GM18870 (cell line): ENCODE results near the gene APBA2.

ENCODE experiments used
- ATAC-seq: cut with Tn5 transposase; IDR thresholded peaks from one replicate; pipeline ENCODE4 v1.9.1; 2021; ENCODE audit warnings: moderate library complexity; ENCODE audit not compliant: unreplicated experiment

Gene APBA2

DNA sequence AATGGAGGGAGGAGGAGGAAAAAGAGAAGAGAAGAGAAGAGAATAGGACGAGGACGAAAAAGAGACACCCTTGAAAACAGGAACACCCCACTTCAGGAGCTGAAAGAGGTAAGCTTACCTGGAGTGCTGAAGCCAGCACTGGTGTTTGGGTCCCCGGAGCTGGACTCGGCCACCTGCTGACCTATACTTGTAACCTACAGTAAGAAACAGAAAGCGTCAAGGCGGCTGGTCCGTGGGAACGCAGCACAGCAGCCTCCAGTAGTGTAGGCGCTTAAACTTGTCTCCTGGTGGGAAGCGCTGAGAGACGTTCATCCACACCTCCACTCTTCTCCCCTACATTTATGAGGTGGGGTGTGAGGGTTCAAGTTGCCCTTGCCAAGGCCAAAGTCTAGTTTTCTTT is 242.9 kb downstream of the APBA2 start:
- ATAC-seq = no peak

DNA sequence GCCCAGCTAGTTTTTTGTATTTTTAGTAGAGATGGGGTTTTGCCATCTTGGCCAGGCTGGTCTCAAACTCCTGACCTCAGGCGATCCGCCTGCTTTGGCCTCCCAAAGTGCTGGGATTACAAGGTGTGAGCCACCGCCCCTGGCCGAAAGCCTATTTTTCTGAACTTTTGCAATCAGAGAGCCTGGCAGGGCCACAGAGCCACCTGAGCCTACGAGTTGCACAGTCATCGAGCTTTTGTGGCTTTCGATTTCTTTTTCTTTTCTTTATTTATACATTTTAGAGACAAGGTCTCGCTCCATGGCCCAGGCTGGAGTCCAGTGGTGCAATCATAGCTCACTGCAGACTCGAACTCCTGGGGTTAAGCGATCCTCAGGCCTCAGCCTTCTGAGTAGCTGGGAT is 243.4 kb downstream of the APBA2 start:
- no peak for ATAC-seq

DNA sequence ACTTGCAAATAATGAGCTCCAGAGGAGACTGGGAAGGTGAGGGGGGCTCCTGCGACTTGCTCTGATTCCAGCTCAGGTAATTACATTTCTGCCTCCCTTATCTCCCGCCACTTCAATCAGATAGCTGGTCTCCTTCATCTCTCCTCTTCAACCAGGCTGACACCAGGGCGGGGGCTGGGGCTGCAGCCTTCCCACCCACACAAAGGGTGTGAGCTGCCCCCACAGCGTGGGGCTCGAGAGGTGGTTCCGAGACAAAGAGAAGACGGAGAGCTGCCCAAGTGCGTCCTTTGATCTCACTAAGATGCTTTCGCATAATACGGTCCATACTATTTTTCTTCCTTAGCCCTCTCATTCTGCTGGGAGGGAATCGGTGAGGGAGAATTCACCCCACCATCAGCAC is 244.2 kb downstream of the APBA2 start:
- ATAC-seq = no peak

DNA sequence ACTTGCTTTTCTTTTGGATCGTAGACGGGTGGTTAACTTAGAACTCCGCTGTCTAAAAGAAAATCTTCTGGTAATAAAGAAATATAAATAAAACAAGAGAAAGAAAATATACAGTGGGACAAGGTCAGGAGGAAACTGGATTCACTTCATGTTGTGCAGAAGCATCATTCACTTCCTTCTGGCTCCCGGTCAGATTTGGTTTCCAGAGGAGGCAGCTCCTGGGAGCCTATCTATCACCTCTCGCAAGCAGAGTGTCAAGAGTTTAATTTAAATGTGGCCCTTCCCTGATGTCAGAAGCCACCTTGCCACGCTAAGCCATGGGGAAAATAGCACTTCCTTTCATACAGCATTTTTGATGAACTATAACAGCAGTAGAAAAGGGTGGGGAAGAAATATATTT is 244.7 kb downstream of the APBA2 start:
- no peak for ATAC-seq

DNA sequence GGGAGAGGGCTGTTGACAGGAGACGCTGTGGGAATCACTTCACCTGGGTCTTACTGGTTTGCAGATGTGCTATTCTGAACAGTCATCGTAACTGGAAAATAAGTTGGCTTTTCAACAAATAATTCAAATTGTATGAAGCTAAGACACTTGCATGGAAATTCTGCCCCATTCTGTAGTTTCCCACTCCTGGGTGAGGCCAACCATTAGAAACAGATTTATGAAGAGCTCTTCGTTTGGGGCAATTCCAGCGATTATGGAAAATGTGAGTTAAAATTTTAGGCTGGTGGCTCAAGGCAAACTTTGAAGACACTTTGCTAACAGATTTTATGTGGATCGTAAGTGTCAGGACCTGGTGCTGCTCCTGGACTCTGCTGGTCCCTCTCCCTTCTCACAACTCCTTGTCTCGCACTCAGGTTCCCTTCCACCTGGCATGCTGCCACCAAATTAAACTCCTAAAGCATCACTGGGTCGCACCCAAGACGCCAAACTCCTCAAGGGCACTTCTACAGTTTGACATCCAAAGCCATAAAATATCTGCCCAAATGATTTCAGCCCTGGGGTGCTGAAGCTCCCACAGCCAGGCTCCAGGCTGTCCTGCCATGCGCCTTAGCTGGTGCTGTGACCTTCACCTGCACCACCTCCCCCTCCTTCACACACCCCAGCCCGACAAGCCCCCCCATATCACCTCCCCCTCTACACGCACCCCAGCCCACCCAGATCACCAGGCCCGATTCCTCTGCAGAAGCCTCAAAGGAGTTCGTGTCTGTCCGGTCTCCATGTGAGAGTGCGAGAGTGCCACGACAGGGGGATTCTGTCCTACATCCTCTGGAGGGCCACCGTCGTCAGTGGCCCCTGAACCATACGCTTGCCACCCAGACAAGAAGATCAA is 245.4 kb downstream of the APBA2 start:
- no peak for ATAC-seq

DNA sequence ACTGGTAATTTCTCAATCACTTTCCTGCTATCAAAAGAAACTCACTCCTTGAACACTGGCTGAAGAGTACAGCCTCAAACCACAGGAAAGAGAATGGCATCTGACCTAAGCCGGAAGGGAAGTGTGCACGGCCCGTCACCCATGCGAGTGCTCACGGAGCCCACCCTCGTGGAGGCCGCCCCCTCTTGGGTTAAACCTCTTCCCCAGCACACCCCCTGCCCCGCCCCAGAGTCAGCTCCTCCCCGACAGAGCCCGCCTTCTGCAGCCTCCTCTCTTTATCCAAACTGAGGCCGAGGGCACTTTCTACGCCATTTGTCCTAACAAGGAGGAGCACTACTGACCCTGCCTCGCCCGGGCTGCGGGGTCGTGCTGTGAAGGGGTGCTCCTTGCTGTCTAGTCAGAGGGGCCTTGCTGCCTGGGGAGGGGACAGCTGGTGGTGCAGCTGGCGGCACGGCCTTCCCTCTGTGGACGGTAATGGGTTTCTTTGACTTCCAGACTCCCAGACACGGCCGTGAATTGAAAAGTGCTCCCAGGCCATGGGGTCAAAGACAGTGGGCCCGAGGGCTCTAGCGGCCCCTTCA is 246.2 kb downstream of the APBA2 start:
- no peak for ATAC-seq

DNA sequence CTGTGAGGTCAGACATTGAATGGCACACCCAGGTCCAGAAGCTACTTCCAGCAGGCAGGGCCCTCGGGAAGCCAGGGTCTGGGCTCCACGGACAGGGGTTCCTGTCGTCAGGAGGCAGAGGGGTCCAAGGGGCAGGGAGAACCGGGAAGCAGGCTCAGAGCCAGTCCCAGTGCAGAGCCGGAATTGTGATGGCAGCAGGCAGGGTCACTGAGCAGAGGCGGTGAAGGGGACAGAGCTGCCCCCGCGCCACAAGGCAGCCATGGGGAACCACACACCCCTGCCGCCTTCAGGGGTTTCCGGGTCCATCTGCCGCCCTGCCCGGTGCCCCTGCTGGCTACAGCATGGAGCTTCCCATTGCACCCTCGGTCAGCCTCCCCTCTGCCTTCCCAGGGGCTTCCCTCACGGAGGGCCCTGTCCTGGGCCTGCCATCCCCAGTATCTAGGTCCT is 247.0 kb downstream of the APBA2 start:
- no peak for ATAC-seq

DNA sequence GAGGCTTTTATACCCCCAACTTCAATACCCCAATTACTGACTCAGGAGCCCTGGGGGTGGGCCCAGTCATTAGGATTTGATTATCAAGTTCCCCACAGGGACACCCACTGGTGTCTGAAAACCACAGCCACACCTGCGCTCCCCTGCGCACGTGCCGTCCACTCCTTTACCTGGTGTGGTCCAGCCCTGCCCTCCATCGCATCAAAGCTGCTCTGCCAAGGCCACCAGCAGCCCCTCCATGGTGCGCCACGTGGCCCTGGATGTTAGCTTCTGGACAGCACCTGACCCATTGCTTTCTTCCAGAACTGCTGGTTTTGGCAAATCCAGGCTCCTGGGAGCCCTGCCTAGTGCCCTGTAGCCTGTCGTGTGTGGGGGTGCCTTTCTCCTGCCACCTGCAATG is 247.5 kb downstream of the APBA2 start:
- no peak for ATAC-seq

DNA sequence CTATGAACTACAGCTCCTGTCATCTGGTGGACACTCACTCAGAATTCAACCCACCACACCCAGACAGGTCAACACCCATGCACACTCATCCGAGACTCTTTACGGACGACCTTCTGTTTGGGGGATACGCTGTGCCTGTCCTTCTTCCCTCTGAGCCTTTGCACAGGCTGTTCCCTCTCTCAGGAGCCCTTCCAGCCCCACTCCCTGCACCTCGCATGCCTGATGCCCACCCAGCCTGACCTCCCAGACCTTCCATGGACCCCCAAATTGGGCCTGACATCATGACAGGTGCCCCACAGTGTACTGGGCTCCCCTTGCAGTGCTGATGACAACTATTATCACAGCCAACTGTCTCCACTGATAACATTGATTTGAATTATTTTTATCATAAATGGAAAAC is 248.0 kb downstream of the APBA2 start:
- no peak for ATAC-seq

DNA sequence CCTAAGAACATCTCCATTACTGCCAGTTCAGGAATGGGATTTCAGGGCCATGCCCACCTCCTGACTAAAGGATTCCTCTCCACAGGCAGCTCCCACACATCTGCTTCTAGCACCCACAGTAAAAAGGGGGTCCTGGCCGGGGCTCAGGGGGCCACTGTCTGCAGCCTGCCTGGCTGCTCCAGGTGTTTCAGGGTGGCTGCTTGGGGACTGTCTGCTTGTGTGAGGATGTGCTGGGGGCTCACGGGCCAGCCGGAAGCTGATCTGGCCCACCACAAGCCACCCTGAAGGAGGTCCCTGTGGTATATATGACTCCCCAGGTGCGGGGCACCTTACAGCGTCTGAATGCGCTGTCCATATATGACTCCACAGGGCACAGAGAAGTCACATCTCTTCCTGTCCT is 248.5 kb downstream of the APBA2 start:
- no peak for ATAC-seq

DNA sequence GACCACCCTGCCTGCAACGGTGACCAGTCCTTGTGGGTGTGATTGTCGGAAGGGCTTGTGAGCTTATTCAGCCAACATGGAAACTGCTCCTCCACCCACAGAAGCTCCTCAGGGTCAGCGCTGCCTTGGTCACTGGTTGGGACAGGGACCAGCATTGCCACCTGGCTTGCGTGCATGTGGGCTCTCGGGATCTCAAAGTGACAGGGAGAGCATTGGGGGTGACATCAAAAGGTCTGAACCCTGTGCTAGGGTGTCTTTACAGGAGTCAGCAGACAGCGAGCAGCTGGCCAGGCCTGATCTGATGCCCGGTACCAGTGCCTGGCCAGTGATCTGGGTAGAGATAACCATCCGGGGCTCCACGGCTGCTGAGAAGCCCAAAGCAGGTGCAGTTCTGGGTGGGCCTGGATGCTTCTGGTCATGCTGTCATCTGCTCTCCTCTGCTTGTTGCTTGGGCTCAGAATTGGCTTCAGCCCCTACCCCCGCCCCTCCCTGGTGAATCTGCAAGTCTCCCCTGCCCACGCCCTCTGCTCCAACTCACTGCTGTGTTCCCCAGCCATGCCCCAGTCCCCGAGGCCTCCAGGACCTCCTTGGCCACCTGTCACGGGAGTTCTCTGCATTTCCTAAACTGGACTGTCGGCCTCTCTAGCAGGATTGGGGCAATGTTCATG is 249.0 kb downstream of the APBA2 start:
- ATAC-seq = no peak

DNA sequence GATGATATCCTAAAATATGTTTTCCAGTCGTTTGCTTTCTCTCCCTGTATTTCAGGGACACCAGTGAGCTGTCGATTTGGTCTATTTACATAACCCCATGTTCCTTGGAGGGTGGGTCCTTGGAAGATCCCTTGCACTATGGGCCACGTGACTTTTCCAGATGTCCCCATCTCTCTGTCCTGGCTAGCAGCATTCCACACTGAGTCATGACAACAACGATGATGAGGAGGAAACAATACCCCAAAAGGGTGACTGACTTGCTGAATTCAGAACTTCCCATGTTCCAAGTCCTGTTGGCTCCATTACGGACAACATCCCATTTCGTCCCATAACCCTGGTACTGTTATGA is 249.5 kb downstream of the APBA2 start:
- ATAC-seq = no peak

DNA sequence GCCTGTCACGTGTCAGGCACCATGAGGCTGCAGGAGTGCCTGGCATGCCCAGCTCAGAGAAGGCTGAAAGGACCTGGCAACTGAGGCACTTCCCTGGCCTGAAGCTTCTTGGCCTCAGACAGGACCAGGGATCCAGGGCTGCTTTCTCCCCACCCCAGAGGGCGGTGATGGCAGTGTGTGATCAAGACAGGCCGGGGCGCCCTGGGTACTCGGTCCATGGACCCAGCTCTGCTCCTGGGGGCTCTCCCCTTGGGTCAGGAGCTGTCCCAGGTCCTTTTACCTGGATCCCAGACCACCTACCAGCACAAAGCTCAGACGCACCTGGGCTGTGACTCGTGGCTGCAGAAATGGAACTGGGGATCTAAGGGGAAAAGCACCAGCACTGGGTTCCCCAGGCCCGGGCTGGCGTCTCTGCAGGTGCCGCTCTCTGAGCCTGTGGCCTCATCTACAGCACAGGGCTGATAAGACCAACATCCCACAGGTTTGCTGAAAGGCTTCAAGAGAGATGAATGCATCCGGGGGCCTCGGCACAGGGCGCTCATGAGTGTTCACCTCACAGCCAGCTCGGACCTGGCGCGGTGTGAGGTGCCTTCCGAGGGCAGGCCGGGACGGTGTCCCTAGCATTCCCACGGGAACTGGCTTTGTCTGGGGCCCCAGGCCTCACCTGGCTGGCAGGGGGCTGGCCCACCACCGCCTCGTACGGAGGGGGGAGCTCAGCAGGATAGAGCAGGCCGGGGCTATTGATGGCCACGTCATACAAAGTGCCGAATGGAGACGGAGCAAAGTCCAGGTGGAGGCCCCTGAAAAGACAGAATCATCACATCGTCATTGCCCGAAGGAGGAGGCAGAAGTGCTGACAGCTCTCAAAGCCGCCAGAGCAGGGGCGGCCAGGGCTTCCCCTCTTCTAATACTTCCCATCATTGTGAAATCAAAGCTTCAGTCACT is 250.2 kb downstream of the APBA2 start:
- ATAC-seq = no peak

DNA sequence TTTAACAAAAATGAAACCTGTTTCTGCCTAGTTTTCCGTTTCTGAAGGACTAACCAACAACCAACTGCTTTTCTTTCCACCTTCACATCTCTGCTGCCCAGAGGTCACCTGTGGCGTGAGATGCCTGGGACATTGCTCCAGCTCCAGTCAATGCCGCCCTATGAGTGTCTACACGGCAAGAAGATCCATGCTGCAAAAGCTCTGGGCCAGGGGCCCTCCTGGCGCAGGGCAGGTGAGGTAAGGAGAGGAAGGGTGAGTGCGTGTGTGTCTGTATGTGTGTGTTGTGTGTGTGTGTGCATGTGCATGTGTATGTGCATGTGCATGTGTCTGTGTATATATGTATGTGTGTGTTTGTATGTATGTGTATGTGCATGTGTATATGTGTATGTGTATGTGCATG is 252.5 kb downstream of the APBA2 start:
- ATAC-seq = no peak

DNA sequence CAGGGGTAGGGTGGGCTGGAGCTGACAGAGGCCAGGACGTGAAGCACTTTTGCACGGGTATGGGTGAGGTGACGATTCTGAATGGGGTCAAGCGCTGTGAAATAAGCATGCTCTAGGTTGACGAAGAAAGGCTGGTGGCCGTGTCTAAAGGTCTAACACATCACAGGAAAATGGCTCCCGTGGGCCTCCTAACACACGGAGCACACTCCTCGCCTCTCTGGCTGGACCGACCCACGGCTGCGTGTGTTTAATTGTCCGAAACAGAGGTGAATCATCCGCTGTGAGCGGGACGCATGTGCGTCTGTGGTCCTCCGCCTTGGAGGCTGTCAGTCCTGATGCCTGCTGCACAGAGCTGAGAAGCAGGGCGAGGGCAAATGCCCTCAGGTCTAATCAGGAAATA is 253.3 kb downstream of the APBA2 start:
- ATAC-seq = no peak

DNA sequence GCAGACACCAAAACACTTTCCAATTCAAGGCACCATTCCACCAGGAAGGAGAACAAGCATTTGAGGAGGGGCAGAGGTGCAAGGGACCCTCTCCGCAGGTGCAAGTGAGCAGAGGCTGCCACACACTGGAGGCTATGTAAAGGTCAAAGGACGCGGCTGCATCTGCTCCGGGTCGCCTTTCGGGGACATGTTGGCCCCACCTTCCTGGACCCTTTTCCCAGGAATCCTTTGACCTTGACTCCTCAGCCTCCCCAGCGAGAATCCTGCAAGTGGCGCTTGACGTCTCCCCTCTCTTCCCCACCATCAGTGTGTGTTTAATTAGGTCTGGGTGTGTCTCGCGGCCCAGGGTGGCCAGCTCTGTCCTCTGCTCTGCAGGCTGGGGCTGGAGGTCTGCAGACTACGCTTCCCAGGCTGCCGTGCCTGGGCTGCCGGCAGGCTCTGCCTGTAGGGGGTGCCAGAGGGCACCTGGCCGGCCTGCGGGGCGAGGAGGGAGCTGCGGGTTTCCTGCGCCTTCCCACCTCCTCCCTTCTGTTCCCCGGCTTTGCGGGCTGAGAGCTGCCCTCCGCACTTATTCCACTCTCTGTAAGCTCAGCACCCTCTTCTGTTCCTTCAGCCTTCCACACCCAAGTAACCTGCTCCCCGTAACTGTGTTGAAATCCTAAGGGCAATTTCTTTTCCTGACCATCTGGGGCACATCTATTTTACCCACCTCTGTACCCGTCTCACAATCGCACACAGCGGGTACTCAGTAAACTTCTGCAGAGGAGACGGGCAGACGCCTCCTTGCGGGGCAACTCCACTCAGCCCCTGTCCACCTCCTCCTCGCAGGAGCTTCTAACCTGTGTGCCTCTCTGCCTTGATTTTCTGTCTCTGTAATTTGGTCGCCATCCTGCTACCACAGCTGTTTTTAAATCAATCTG is 254.0 kb downstream of the APBA2 start:
- no peak for ATAC-seq

DNA sequence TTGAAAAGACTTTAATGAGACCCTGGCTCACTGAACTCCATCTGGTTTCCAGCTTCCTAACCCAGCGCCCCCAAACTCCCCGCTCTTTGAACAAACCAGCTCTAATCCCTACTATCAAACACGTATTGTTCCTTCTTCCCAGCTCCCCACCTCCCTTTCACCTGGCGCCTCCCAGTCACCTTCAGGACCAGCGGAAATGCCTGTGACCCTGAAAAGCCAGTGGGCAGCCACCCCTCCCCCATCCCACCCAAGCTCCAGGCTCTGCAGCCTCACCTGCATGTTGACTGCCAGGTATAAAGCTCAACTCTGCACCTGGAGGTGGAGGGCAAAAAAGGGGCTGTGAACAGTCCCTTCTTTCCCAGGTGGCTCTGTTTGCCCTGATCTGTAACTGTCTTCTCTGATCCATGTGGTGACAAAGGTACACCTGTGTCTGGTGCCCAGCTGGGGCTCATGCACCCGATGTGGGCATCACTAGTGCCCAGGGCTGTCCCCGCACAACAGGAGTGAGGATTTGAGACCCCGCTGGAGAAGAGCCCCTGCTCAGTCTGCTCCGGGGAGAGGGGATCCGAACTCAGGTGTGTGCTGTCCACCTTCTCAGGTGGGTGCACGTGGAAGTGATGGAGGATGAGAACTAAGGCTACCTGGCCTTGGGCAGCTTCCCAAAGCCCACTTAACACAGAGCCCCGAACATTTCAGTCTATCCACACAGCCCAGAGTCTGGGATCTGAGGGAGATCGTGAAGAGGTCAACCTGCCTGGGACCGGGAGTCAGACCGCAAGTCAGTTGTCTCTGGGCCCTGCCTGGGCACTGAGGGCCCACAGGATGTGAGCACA is 254.9 kb downstream of the APBA2 start:
- no peak for ATAC-seq

DNA sequence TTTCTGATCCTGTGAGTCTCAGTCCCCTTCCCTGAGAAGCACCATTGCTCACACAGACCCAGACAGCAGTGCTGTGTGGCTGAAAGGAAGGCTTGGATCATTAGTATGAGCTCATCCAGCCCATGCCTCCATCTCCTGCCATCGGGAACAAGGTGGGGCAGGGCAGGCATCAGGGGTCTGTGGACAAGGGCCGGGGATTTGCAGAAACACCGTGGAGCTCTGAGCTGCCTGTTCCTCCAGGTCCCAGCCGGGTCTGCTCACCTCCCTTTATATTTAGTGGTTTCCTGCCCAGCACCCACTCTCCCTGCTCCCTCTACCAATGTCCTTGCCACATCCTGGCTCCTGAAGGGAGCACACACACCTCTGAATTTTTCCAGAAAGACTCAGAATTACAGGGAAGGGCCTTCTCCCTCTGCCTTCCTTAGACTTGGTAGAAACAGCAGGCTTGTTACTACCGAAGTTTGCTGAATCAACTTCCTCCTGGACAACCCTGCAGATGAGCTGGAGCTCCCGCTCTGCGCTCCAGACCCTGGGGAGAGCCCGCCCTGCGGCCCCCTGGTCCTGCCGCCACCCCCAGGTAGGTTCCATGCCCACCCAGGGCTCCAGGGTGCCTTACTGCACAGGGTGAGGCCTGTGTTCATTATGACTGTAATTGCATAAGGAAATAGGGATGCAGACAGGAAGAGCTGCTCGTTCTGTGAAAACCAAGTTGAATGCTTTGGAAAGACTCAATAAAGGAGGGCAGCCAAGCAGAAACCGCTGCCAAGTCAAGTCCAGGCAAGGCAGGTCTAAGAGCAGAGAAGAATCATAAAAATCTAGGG is 255.7 kb downstream of the APBA2 start:
- ATAC-seq = no peak
